Stimulated activated naive B cell treated with anti-CD40 and anti-IgM and Interleukin-4, amounts not matched to agents 10 μg/mL and 1 μg/mL and 100 μg/mL, for 72 hours (primary cell): ENCODE data around the gene OBI1.

Experiments
- ATAC-seq, 2 donors: fragments of 150-1000 bp; cut with Tn5 transposase; replicated peaks; 2 replicates each; pipeline ENCODE4 v1.10.0; 2021; ENCODE audit warnings: moderate library complexity in 1 of 2
- DNase-seq: peaks from one replicate; pipeline ENCODE4 v3.0.0; 2021
- H3K27ac Mint-ChIP-seq: one replicate; pipeline ENCODE4 v1.8.0; 2022; ENCODE audit warnings: mild to moderate bottlenecking, mixed read lengths
- H3K27me3 Mint-ChIP-seq, 2 donors: one replicate each; pipeline ENCODE4 v1.8.0; 2022; ENCODE audit warnings: mixed read lengths in 2 of 2
- H3K36me3 Mint-ChIP-seq, 2 donors: one replicate each; pipeline ENCODE4 v1.8.0; 2022; ENCODE audit warnings: mixed read lengths in 2 of 2, mild to moderate bottlenecking in 1 of 2
- H3K4me1 Mint-ChIP-seq, 2 donors: one replicate each; pipeline ENCODE4 v1.8.0; 2022; ENCODE audit warnings: mixed read lengths in 2 of 2, mild to moderate bottlenecking in 1 of 2
- H3K4me3 Mint-ChIP-seq, 2 donors: one replicate each; pipeline ENCODE4 v1.8.0; 2022; ENCODE audit warnings: mild to moderate bottlenecking in 2 of 2, mixed read lengths in 2 of 2, moderate library complexity in 1 of 2
- H3K9me3 Mint-ChIP-seq, 2 donors: one replicate each; pipeline ENCODE4 v1.8.0; 2022; ENCODE audit warnings: mixed read lengths in 2 of 2, mild to moderate bottlenecking in 1 of 2

Gene OBI1, protein sequence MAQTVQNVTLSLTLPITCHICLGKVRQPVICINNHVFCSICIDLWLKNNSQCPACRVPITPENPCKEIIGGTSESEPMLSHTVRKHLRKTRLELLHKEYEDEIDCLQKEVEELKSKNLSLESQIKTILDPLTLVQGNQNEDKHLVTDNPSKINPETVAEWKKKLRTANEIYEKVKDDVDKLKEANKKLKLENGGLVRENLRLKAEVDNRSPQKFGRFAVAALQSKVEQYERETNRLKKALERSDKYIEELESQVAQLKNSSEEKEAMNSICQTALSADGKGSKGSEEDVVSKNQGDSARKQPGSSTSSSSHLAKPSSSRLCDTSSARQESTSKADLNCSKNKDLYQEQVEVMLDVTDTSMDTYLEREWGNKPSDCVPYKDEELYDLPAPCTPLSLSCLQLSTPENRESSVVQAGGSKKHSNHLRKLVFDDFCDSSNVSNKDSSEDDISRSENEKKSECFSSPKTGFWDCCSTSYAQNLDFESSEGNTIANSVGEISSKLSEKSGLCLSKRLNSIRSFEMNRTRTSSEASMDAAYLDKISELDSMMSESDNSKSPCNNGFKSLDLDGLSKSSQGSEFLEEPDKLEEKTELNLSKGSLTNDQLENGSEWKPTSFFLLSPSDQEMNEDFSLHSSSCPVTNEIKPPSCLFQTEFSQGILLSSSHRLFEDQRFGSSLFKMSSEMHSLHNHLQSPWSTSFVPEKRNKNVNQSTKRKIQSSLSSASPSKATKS

GRCh38 chr13:78658630-78659449 lies at the start of gene OBI1:
TSS of gene OBI1 (minus strand) at chr13:78659155. CDS start at chr13:78659120, 35 bp downstream.
- Mint-ChIP-seq H3K4me3 (peak within 1 kb of the TSS; percentile 92 to 97), H3K4me1 (peaks cover 17 to 32% of the 10 kb centered on the region in 2 donors), H3K27ac (peak within 1 kb of the TSS; percentile 97), H3K27me3 (no peaks in the 10 kb centered on the region), H3K36me3 (peaks cover 3 to 15% of the 10 kb centered on the region in 2 donors), H3K9me3 (no peaks in the 10 kb centered on the region)
- peak; percentile 88 for DNase-seq
- peak; percentile 95 for ATAC-seq

- peaks cover 11 to 17% of the 10 kb centered on the region in 2 donors for H3K27me3 Mint-ChIP-seq
- H3K36me3 Mint-ChIP-seq: no peaks in the 10 kb centered on the region
- H3K27ac Mint-ChIP-seq: no peak overlapping the region
- no peak for ATAC-seq
- H3K9me3 Mint-ChIP-seq: peaks cover 3 to 5% of the 10 kb centered on the region in 2 donors
- no peak overlapping the region for H3K4me3 Mint-ChIP-seq
- DNase-seq: no peak
- no peaks in the 10 kb centered on the region for H3K4me1 Mint-ChIP-seq
Measured at GRCh38 chr13:78701383-78701782, 42.4 kb upstream of the OBI1 start.

DNA sequence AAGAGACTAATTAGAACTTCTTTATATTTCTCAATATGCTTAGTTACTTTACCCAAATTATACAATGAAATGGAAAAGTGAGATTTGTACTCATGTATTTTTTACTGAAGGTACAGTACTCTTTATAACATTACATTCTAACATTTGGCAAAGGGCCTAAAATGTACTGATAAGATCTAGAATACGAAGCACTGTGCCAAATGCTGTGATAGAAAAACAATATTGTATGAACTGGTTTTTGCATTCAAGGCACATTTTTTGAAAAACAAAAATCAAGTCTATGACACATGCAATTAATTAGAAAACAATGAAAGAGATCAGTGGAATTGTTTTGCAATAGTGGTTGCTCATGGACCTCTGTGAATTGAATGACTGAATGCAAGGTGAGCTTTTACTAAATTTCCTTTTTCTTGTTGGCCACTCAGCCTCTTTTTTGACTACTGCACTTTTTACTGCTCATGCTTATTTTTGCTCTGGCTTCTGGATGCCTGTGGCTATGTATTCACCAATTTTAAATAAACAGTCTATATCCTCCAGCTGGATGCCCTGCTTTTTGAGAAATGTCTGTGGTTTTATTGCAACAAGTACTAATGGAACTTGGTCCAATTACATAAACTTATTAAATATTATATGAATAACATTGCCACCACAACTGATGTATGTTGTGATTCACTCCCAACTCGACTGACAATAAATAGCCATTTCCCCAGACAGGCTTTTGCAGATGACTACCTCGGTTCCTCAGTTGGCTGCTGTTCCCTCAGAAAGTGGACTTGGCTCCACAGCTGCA lies 41.4 kb upstream of the OBI1 start:
- Mint-ChIP-seq H3K36me3 (no peaks in the 10 kb centered on the region), H3K9me3 (peaks cover 3 to 5% of the 10 kb centered on the region in 2 donors), H3K4me1 (no peaks in the 10 kb centered on the region), H3K4me3 (no peak overlapping the region), H3K27ac (no peak overlapping the region), H3K27me3 (peaks cover 17 to 19% of the 10 kb centered on the region in 2 donors)
- ATAC-seq: no peak
- DNase-seq: no peak

- peaks cover 14 to 21% of the 10 kb centered on the region in 2 donors for H3K27me3 Mint-ChIP-seq
- DNase-seq: no peak
Measured at GRCh38 chr13:78689011-78689410, 30.1 kb upstream of the OBI1 start.

GRCh38 chr13:78686461-78686860 lies 27.5 kb upstream of the OBI1 start:
- DNase-seq (no peak), ATAC-seq (no peak)
- Mint-ChIP-seq H3K9me3 (peaks cover 5 to 8% of the 10 kb centered on the region in 2 donors), H3K27me3 (peaks cover 32 to 33% of the 10 kb centered on the region in 2 donors), H3K4me3 (no peak overlapping the region), H3K36me3 (no peaks in the 10 kb centered on the region), H3K27ac (no peak overlapping the region), H3K4me1 (no peaks in the 10 kb centered on the region)

More at GRCh38 chr13:78689011-78689410, 30.1 kb upstream of the OBI1 start:
- H3K4me1 Mint-ChIP-seq: no peaks in the 10 kb centered on the region
- H3K27ac Mint-ChIP-seq: no peak overlapping the region
- H3K36me3 Mint-ChIP-seq: no peaks in the 10 kb centered on the region
- no peak overlapping the region for H3K4me3 Mint-ChIP-seq
- no peaks in the 10 kb centered on the region for H3K9me3 Mint-ChIP-seq
- ATAC-seq: no peak

- no peak for ATAC-seq
- Mint-ChIP-seq H3K27ac (no peak overlapping the region), H3K4me1 (no peaks in the 10 kb centered on the region), H3K27me3 (peaks cover 14 to 28% of the 10 kb centered on the region in 2 donors), H3K36me3 (no peaks in the 10 kb centered on the region), H3K4me3 (no peak overlapping the region), H3K9me3 (peaks cover 5 to 8% of the 10 kb centered on the region in 2 donors)
- DNase-seq: no peak
Measured at GRCh38 chr13:78680576-78681350, 21.8 kb upstream of the OBI1 start.

GRCh38 chr13:78680115-78680561 lies 21.2 kb upstream of the OBI1 start:
- Mint-ChIP-seq H3K4me1 (no peaks in the 10 kb centered on the region), H3K9me3 (peaks cover 5 to 8% of the 10 kb centered on the region in 2 donors), H3K4me3 (no peak overlapping the region)

GRCh38 chr13:78679329-78679728 lies 20.4 kb upstream of the OBI1 start:
- Mint-ChIP-seq H3K27me3 (peaks cover 21 to 31% of the 10 kb centered on the region in 2 donors), H3K9me3 (peaks cover 5 to 8% of the 10 kb centered on the region in 2 donors), H3K4me1 (no peaks in the 10 kb centered on the region), H3K4me3 (no peak overlapping the region), H3K27ac (no peak overlapping the region), H3K36me3 (no peaks in the 10 kb centered on the region)
- DNase-seq: no peak
- ATAC-seq: no peak

More at GRCh38 chr13:78680115-78680561, 21.2 kb upstream of the OBI1 start:
- ATAC-seq (no peak), DNase-seq (no peak)
- H3K27ac Mint-ChIP-seq: no peak overlapping the region
- H3K27me3 Mint-ChIP-seq: peaks cover 14 to 29% of the 10 kb centered on the region in 2 donors
- no peaks in the 10 kb centered on the region for H3K36me3 Mint-ChIP-seq

GRCh38 chr13:78675112-78675511 lies 16.2 kb upstream of the OBI1 start:
- no peak overlapping the region for H3K27ac Mint-ChIP-seq
- H3K36me3 Mint-ChIP-seq: no peaks in the 10 kb centered on the region
- ATAC-seq: no peak
- peaks cover 12 to 22% of the 10 kb centered on the region in 2 donors for H3K27me3 Mint-ChIP-seq
- H3K9me3 Mint-ChIP-seq: no peaks in the 10 kb centered on the region
- H3K4me1 Mint-ChIP-seq: no peaks in the 10 kb centered on the region
- no peak overlapping the region for H3K4me3 Mint-ChIP-seq
- no peak for DNase-seq

DNA sequence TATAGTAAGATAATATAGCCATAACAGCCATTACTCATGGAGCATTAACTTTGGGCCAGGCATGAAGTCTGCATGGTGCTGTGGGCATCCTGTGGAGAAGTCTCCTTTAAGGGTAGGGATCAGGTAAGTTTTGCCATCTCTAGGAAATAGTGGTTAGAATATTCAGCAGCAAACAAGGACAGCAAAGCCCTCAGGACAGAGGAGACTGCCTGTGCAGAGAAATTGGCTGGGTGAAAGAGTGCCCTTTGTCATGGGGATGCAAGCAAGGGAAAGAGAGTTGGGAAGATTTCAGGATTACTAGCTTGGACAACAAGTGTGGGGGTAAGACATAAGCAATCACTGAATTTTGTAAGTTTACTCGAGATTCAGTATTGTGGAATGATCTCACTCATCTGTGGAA lies 15.7 kb upstream of the OBI1 start:
- no peak for ATAC-seq
- no peak overlapping the region for H3K4me3 Mint-ChIP-seq
- no peaks in the 10 kb centered on the region for H3K36me3 Mint-ChIP-seq
- H3K9me3 Mint-ChIP-seq: no peaks in the 10 kb centered on the region
- DNase-seq: no peak
- no peaks in the 10 kb centered on the region for H3K4me1 Mint-ChIP-seq
- H3K27me3 Mint-ChIP-seq: peaks cover 12 to 22% of the 10 kb centered on the region in 2 donors
- no peak overlapping the region for H3K27ac Mint-ChIP-seq

DNA sequence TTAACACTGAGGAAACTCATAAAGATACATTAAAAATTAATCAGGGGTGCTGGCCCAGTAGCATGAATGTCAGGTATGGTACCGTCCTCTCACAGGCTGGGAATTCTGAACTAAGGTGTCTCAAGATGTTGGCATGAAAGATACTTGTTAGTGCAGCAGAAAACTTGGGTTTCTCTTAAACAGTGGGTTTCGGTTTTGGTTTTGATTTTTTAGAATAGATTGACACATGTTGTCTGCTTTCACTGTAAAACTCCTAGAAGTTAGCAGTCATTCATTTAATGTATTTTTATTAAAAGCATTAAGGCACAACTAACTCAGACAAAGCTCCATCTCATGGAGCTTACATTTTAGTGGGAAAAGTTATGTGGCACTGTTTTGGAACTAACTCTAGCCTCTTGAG lies 3.5 kb upstream of the OBI1 start:
- DNase-seq (no peak), ATAC-seq (no peak)
- Mint-ChIP-seq H3K4me3 (no peak overlapping the region), H3K36me3 (peaks cover 3% of the 10 kb centered on the region in 2 donors), H3K27me3 (peaks cover 0 to 5% of the 10 kb centered on the region in 2 donors), H3K4me1 (peaks cover 11 to 19% of the 10 kb centered on the region in 2 donors), H3K9me3 (no peaks in the 10 kb centered on the region), H3K27ac (no peak overlapping the region)

GRCh38 chr13:78660495-78660857 lies 1.5 kb upstream of the OBI1 start:
- Mint-ChIP-seq H3K36me3 (peaks cover 3 to 8% of the 10 kb centered on the region in 2 donors), H3K27ac (peak overlapping the region; percentile 37), H3K4me1 (peaks cover 15 to 25% of the 10 kb centered on the region in 2 donors), H3K9me3 (no peaks in the 10 kb centered on the region), H3K27me3 (peaks cover 0 to 5% of the 10 kb centered on the region in 2 donors), H3K4me3 (peak overlapping the region; percentile 92 to 97)
- DNase-seq: no peak
- ATAC-seq: no peak
